CD4-positive, alpha-beta T cell treated with Interleukin-21 for 1 hour (primary cell): ENCODE results near the gene SRA1.

Experiments
- DNase-seq: peaks from one replicate; pipeline ENCODE4 v3.0.0-alpha.2; 2020

Gene SRA1

GRCh38 chr5:140549237-140550144 lies 7.8 kb downstream of the SRA1 start:
- peak; percentile 25 for DNase-seq

- DNase-seq = no peak
These were observed 8.5 kb downstream of the SRA1 start for GRCh38 chr5:140548791-140549190.

GRCh38 chr5:140548300-140548688 lies 9.0 kb downstream of the SRA1 start:
- no peak for DNase-seq

- peak; percentile 88 for DNase-seq
These were observed 9.6 kb downstream of the SRA1 start, which contains the start of gene EIF4EBP3 for GRCh38 chr5:140547508-140548299. EIF4EBP3 (plus strand) TSS chr5:140547662; CDS start chr5:140547738, 76 bp downstream.

- no peak for DNase-seq
These were observed 10.3 kb downstream of the SRA1 start for GRCh38 chr5:140546851-140547507.

GRCh38 chr5:140545606-140546005 lies 11.7 kb downstream of the SRA1 start:
- DNase-seq = no peak

- no peak for DNase-seq
These were observed 12.3 kb downstream of the SRA1 start for GRCh38 chr5:140544986-140545385.

GRCh38 chr5:140542972-140543371 lies 14.3 kb downstream of the SRA1 start:
- DNase-seq = no peak

GRCh38 chr5:140540227-140540626 lies 17.0 kb downstream of the SRA1 start:
- DNase-seq = no peak

GRCh38 chr5:140524003-140524402 lies 33.3 kb downstream of the SRA1 start:
- no peak for DNase-seq

- DNase-seq = no peak
These were observed 44.1 kb downstream of the SRA1 start for GRCh38 chr5:140513124-140513523.

- DNase-seq = no peak
These were observed 47.4 kb downstream of the SRA1 start for GRCh38 chr5:140509898-140510297.

GRCh38 chr5:140502834-140503233 lies 54.4 kb downstream of the SRA1 start:
- DNase-seq = no peak
